ENCODE results near the gene E4F1.

Gene E4F1

DNA sequence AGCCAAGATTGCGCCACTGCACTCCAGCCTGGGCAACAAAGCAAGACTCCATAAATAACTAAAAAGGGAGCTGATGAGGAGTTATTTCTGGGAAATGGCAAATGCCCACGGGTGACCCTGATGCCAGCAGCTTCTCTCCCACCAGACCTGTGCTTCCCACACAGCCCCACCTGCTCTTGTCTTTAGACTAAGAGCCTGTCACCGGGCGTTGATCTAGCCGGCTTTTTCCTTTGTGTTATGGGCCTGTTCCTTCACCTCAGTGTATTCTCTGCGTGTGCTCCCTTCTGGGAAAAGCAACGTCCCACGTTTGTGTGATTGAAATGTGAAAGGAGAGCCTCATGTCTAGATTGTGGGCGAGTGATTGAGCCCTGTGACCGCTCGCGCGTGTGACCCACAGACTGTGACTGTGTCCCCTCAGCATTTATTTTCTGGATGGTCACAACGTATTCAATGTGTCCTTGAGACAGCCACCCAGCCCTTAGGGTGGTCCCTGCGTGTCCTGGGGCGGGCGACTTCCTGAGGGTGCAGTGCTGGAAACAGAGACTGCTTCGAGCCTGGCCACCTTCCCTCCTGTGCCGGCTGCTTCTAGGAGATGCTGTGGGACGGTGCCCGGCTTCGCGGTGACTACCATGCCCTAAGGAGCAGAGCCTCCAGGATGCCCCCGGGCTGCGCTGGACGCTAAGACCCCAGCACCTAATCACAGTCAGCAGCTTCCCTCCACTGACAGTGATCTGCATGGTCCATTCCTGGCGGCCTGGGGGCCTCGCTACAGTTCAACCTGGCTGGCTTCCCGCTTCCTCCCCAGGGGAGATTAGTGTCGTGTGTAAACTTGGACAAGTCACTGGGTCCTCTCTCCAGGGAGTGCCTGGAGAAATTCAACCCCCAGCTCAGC, 52.3 kb downstream of the E4F1 start:
- DNase-seq = no peak

DNA sequence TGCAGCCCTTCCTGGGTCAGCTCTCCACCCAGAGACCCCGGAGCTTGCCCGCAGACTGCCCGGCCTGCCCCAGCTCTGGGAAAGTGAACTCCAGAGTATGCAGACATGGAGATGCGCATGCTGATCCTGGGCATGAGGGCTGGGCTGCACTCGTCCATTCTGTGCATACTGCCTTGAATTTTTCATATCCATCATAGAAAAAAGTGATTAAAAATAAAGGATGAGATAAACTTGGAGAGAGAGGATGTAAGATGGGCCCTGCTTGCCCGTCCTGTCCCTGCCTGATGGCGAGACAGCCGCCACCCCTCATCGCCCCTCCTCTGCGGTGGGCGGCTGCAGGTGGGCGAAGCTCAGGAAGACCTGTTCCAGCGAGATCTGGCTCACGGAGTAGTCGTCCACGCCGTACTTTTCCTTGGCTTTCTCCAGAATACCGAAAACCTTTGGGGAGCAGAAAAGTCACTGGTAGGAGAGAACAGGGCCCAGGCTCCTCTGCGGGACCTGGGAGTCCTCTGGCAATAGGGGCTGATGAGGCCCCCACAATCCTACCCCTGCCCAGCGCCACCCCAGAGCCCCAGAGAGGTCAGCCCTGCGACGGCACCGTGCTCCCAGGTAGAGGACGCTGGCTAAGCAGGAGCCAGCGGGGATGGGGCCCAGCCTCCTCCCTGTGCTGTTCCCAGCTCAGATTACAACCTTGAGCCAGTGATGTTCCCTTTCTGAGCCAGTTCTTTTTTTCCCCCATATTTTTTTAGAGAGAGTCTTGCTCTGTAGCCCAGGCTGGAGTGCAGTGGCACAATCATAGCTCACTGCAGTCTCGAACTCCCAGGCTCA, 53.2 kb downstream of the E4F1 start:
- DNase-seq = no peak

DNA sequence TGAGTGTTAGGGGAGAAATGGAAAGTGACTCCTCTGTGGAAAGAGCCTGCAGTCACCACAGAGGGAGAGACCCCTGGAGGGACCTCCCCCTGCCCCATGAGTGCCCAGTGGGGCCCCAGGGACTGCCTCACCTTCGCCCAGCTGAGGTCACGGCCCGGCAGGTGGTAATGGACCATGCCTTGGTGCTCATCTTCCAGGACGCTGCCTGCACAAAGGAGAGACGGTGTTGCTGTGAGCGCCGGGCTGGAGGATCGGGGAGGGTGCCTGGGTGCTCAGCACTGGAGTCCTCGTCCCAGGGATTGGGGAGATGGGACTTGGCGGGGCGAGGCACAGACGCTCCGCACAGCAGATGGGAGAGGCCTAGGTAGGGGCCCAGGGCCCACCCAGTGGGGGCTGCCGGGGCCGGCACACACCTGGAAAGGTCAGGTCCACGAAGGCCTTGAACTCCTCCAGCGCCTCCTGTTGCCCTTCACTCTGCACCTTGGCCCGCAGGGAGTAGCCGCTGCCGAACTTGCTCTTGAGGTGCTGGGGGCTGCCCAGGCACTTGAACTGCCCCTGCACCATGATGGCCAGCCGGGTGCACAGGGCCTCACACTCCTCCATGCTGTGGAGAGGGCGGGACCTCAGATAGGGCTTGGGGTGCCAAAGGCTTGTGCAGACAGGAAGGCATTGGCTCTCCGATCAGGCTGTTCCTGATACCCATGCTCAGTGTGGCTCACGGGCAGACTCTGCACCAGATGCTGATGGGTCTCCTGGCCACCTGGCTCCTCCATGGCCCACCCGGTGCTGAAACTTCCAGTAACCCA, 54.3 kb downstream of the E4F1 start:
- no peak for DNase-seq

DNA sequence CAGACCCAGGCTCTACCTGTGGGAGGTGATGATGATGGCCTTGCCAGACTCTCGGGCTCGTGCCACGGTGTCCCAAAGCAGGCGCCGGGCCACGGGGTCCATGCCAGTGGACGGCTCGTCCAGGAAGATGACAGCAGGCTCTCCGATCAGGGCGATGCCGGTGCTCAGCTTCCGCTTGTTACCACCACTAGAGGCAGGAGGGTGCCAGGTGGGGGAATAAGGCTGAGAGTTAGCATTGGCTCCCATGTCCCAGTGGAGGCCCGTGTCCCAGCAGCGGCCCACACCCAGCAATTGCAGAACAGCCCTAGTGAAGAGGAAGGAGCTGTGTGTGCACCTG, 54.8 kb downstream of the E4F1 start:
- no peak for DNase-seq

DNA sequence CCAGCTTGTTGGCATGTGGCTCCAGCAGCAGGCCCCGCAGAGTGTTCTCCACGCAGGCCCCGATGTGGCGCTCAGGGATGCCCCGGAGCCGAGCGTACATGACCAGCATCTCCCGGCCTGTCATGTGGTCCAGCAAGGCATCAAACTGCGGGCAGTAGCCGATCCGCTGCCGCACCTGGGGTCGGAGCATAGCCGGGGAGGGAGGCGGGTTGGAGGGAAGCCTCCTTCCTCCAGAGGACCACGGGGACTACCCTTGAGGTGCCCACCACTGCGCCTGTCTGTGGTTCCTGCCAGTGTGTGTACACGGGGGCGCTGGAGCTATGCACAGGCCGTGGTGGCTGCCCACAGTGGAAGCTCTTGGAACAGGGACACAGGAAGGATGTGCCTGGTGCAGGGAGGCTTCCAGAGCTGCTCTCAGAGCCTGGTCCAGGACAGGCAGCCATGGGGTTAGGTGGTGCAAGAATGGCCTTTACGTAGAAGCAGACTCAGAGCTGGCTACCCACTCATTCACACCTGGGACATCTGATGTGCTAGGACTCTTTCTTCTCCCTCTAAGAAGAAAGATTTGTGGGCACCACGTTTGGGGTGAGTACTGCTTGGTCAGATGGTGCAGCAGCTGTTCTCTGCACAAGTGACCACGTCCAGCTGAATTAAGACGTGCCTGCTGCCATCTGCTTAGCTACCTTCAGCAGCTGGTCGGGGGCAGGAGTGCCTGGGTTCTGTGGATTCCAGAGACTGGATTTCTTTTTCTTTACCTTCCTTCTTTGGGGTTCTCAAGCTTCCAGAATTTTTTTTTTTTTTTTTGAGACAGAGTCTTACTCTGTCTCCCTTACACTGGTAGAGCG, 55.8 kb downstream of the E4F1 start:
- no peak for DNase-seq

DNA sequence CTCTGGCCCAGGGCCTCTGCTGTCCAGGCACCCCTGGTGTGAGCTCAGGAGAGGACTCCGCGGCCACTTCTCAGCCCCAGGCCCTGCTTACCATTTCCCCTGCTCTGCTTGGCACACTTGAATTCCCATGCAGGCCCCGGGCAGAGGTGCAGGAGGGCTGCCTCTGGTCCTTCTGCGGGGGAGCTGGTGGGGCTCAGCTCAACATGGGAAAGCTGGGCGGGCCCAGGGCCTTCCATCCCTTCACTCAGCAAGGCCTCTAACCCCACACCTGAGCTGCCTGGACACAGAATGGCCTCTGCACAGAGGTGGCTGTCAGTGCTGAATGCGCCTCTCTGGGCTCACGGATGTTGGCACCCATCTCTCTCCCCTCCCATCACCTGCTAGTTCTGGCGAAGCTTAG, 57.1 kb downstream of the E4F1 start:
- DNase-seq = no peak

DNA sequence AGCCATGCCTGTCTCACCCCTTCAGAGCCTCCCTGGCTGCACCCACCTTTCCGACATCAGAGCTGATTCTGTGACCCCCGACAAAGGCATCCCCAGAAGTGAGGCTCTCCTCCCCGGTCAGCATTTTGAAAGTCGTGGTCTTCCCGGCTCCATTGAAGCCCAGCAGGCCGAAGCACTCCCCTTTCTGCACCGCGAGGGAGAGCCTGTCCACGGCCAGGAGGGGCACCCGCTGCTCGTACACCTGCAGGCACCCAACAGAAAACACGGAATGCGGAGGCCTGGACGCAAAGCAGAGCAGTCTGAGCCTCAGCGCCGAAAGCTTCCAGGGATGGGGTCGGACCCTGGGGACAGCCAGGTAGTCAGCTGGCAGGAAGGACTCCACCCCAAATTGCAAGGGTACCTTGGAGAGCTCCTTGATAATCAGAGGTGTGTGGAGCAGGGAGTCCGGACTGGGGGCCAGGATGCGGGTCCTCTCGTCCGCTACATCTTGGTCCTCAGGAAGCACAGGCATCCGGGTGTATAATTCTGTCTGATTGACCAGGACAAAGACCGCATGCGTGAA, 57.7 kb downstream of the E4F1 start:
- no peak for DNase-seq

DNA sequence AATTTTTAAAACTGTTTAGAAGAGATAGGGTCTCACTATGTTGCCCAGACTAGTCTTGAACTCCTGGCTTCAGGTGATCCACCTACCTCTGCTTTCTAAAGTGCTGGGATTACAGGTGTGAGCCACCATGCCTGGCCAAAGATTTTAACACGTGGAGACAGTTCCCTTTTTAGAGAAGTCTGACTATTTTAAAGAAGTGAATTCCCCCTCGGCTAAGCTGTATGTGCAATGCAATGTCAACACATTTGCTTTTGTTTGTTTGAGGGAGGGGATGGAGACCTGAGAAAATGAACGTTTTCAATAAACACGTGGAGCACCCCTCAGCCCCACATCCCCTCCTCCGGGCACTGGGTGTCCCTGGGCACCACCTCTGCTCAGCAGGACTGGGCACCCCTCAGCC, 58.9 kb downstream of the E4F1 start:
- DNase-seq = no peak

DNA sequence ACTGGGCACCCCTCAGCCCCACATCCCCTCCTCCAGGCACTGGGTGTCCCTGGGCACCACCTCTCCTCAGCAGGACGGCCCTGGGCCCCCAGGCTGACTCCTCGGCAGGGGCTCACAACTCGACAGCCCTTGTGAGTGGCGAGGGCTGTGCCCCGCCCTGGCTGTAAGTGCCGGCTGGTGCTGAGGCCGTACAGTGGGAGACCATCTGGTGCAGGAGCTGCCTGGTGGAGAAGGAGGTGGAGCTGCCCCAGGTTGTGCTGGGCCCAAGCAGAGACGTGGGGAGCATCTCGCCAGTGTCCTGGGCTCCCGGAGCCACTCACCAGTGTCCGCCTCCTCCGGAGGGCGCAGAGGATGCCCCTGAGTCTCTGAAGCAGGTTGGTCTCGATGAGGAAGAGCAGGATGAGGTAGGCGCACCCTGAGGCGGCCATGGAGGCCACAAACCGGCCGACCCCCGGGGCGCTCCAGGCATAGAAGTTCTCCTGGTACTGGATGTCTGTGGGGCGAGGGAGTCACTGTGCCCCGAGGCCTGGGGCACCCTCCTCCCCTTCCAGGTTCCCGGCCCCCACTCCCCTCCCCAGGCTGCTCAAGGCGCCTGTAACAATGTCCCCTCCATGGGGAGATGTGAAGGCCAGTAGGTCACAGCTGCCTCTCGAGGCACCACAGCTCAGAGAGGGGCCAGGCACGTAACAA, 59.6 kb downstream of the E4F1 start:
- no peak for DNase-seq

DNA sequence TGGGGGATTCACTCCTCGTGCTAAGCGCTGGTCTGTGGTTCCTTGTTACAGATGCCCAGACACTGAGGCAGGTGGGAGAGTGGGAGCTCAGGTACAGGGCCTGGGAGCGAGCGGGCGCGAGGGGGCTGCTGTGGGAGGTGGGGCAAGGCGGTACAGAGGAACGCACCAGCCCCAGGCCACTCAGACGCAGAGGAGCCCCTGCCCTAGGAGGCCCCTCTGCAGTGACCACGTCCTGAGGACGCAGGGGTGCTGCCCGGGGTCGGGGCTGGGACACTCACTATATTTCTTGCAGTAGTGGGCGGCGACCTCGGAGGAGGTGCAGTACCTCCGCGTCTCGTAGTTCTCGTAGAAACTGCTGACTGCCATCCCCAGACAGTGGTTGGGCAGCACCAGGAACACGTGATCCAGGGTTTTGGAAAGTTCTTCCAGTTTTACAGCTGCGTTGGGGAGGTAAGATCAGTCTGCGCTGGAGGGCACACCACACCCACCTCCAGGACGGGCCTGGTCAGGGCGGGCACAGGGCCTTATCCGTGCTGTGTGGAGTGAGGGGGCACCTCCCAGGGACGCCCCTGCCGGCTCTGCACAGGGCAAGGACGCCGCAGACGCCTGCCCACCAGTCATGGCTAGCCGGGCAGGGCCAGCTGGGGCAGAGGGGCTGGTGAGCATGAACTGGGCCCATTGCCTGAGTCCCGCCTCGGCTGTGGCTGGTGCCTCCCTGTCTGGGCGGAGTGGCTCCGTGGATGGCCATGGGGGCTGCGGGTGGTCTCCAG, 60.8 kb downstream of the E4F1 start:
- no peak for DNase-seq

DNA sequence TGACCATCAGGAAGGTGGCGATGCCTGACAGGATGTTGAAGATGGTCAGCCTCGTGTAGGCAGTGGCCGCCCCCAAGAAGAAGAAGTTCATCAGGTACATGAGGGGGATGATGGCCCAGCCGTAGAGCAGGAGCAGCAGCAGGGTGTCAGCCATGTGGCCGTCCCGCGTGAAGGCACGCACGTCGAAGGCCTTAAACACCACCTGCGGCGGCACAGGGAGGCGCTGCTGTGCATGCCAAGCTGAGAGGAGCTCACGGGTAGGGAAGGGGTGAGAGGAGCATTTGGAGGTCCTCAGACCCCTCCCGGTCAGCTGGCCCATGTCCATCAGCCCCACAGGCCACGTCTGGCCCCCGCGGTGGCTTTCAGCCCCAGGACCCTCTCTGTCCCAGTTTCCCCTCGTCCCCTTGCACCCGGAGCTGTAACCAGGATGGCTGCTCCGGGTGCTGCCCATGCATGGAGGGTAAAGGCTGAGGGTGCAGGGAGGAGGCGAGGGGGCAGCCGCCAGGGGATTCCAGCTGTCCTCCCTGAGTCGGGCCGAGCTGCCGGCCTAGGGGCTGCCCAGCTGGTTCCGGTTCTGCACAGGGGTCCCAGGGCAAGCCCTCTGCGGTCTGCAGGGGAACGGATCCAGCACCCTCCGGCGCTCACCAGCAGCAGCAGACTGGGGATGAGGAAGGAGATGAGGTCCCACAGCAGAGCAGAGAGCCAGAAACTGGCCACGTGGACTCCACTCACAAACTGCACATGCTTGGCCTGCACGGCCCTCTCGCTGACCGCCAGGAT, 61.6 kb downstream of the E4F1 start:
- DNase-seq = no peak
